A549 treated with Mapracorat at 1 μM for 4 hours (cell line): ENCODE measurements around the gene SNAI3. TPM values are rescaled to one million over a fixed set of nuclear protein-coding genes. Genes with fewer than 3 reads are reported as not detected.

Source experiments
- total RNA-seq: library from RNA; stranded (reverse); fragments of 200-300 nt; extraction: Qiagen RNA extraction; gene quantifications from 5 replicates; pipeline ENCODE4 v1.2.3, GENCODE V29; 2022

SNAI3 gene
- total RNA-seq: 0.07 to 0.23 TPM (median 0.16 TPM) in 5 replicates

GRCh38 chr16:88686439-88687253 lies at the start of gene SNAI3:
TSS of gene SNAI3 (minus strand) at chr16:88686507. CDS start at chr16:88686406, 101 bp downstream.

GRCh38 chr16:88706229-88706964 lies 20.1 kb upstream of the SNAI3 start, which contains the start of the genes CTU2 and RNF166:
TSS of gene CTU2 (plus strand) at chr16:88706503. CDS start at chr16:88706531, 28 bp downstream.
TSS of gene RNF166 (minus strand) at chr16:88706408. CDS start at chr16:88706325, 83 bp downstream.

GRCh38 chr16:88662843-88663606 lies 23.3 kb downstream of the SNAI3 start, which contains the start of gene MVD:
TSS of gene MVD (minus strand) at chr16:88663091. CDS start at chr16:88663080, 11 bp downstream.

GRCh38 chr16:88650749-88651275 lies 35.5 kb downstream of the SNAI3 start, which contains the start of gene CYBA:
TSS of gene CYBA (minus strand) at chr16:88651053. CDS start at chr16:88651013, 40 bp downstream.

GRCh38 chr16:88638323-88639230 lies 47.7 kb downstream of the SNAI3 start, which contains the start of gene IL17C:
TSS of gene IL17C (plus strand) at chr16:88638572. CDS start at chr16:88638642, 70 bp downstream.

Other genes starting within 250 kb of the SNAI3 start
- 4.6 to 8.1 TPM (median 6.4 TPM) in 5 replicates for gene ZFPM1, start 233.2 kb downstream of the SNAI3 start, total RNA-seq
- 45.1 to 52.5 TPM (median 51.5 TPM) in 5 replicates for gene ZC3H18, start 116.1 kb downstream of the SNAI3 start, total RNA-seq
- 0.13 TPM in 1 of 5 replicates, not detected in the others for gene IL17C, start 47.9 kb downstream of the SNAI3 start, total RNA-seq
- gene CYBA, start 35.5 kb downstream of the SNAI3 start, total RNA-seq: 229 to 328 TPM (median 298 TPM) in 5 replicates
- 14.9 to 24.1 TPM (median 23.4 TPM) in 5 replicates for gene MVD, start 23.4 kb downstream of the SNAI3 start, total RNA-seq
- gene RNF166, start 19.9 kb upstream of the SNAI3 start, total RNA-seq: 11.8 to 20.1 TPM (median 16.7 TPM) in 5 replicates
- gene CTU2, start 20.0 kb upstream of the SNAI3 start, total RNA-seq: 22.5 to 35.2 TPM (median 34.2 TPM) in 5 replicates
- 101 to 154 TPM (median 139 TPM) in 5 replicates for gene PIEZO1, start 98.7 kb upstream of the SNAI3 start, total RNA-seq
- 24.3 to 34.5 TPM (median 31.0 TPM) in 5 replicates for gene CDT1, start 117.3 kb upstream of the SNAI3 start, total RNA-seq
- 318 to 449 TPM (median 401 TPM) in 5 replicates for gene APRT, start 125.4 kb upstream of the SNAI3 start, total RNA-seq
- gene GALNS, start 170.4 kb upstream of the SNAI3 start, total RNA-seq: 34.7 to 47.1 TPM (median 46.9 TPM) in 5 replicates
- gene TRAPPC2L, start 170.6 kb upstream of the SNAI3 start, total RNA-seq: 93.2 to 131 TPM (median 108 TPM) in 5 replicates
- not detected in 5 replicates for gene PABPN1L, start 180.2 kb upstream of the SNAI3 start, total RNA-seq